Measurements from ENCODE around the gene CENPL. TPM values are rescaled to one million over a fixed set of nuclear protein-coding genes. Genes with fewer than 3 reads are reported as not detected.

Gene CENPL
- total RNA-seq, 1 donor from 2014 or later, result 12.6 TPM

- DNase-seq, result no peak
These were observed 67.0 kb downstream of the CENPL start for GRCh38 chr1:173757666-173758065.

- DNase-seq, result no peak
These were observed 70.9 kb downstream of the CENPL start for GRCh38 chr1:173753830-173754229.

Small RNAs within 50 kb of the gene (small RNA-seq; reads per million reads assigned to genes)
- not detected for gene RF00019 (ENCODE audit: low replicate concordance)

Other genes with a start within 250 kb of the CENPL start
- gene SLC9C2, start 221.8 kb downstream of the CENPL start, total RNA-seq, result not detected
- not detected for gene TEX50, start 189.5 kb downstream of the CENPL start, total RNA-seq
- gene ANKRD45, start 155.0 kb downstream of the CENPL start, total RNA-seq, result 0.72 TPM
- gene KLHL20, start 109.9 kb downstream of the CENPL start, total RNA-seq, result 45.5 TPM
- gene DARS2, start 210 bp downstream of the CENPL start, total RNA-seq, result 17.6 TPM
- gene GAS5, start 43.1 kb upstream of the CENPL start, total RNA-seq, result 295 TPM
- 16.7 TPM for gene ZBTB37, start 43.5 kb upstream of the CENPL start, total RNA-seq
- gene SERPINC1, start 92.4 kb upstream of the CENPL start, total RNA-seq, result not detected
- 31.4 TPM for gene RC3H1, start 197.5 kb upstream of the CENPL start, total RNA-seq